ENCODE results near the gene PDZK1IP1. TPM values are rescaled to one million over a fixed set of nuclear protein-coding genes. Genes with fewer than 3 reads are reported as not detected.

Gene PDZK1IP1
- not detected in 2 replicates for total RNA-seq

GRCh38 chr1:47189844-47190508, at the start of gene PDZK1IP1:
Gene PDZK1IP1 (minus strand): TSS chr1:47190036. CDS start chr1:47189932, 104 bp downstream.
- Mint-ChIP-seq H3K27ac (no peak within 1 kb of the TSS), H3K9me3 (no peaks in the 10 kb centered on the region), H3K36me3 (ENCODE audit: low read depth) (no peaks in the 10 kb centered on the region), H3K4me1 (no peaks in the 10 kb centered on the region), H3K4me3 (no peak within 1 kb of the TSS), H3K27me3 (peaks cover 16% of the 10 kb centered on the region)
- POLR2A ChIA-PET = no interaction called here
- DNase-seq (no peak), ATAC-seq (ENCODE audit: low read depth) (no peak)
- intact Hi-C loops (cut with micrococcal nuclease) = loop anchor here (5.0 to 10.0 kb wide), 3 partner anchors 145 to 1047 kb away; partner anchors contain the start of genes CMPK1 and FOXD2
- no peak for TF ChIP-seq CTCF (IDR thresholded peaks at IDR 0.05)
- CTCF ChIA-PET = interaction anchor here (0.9 to 1.6 kb wide), 2 partner anchors 11 to 246 kb away, joined by 3 read pairs; no protein-coding TSS in a partner anchor

- Mint-ChIP-seq H3K9me3 (no peaks in the 10 kb centered on the region), H3K27me3 (peaks cover 45% of the 10 kb centered on the region), H3K4me1 (no peaks in the 10 kb centered on the region), H3K27ac (no peak overlapping the region), H3K36me3 (ENCODE audit: low read depth) (no peaks in the 10 kb centered on the region), H3K4me3 (no peak overlapping the region)
- ATAC-seq (ENCODE audit: low read depth) = no peak
- intact Hi-C loops (cut with micrococcal nuclease) = no loop called here
- no peak for DNase-seq
- POLR2A ChIA-PET = no interaction called here
- TF ChIP-seq CTCF (IDR thresholded peaks at IDR 0.05) = no peak
- CTCF ChIA-PET = no interaction called here
Measured at GRCh38 chr1:47238935-47239592, 49.2 kb upstream of the PDZK1IP1 start.

GRCh38 chr1:47235806-47236205, 46.0 kb upstream of the PDZK1IP1 start:
- ChIA-PET CTCF (no interaction called here), POLR2A (no interaction called here)
- H3K27me3 Mint-ChIP-seq = peaks cover 57% of the 10 kb centered on the region
- no peak for TF ChIP-seq CTCF (IDR thresholded peaks at IDR 0.05)
- intact Hi-C loops (cut with micrococcal nuclease) = no loop called here
- H3K4me1 Mint-ChIP-seq = peaks cover 16% of the 10 kb centered on the region
- H3K36me3 Mint-ChIP-seq (ENCODE audit: low read depth) = peaks cover 2% of the 10 kb centered on the region
- no peak for DNase-seq
- H3K4me3 Mint-ChIP-seq = no peak overlapping the region
- ATAC-seq (ENCODE audit: low read depth) = no peak
- no peak overlapping the region for H3K27ac Mint-ChIP-seq
- no peaks in the 10 kb centered on the region for H3K9me3 Mint-ChIP-seq

- no peak for ATAC-seq (ENCODE audit: low read depth)
- Mint-ChIP-seq H3K9me3 (no peaks in the 10 kb centered on the region), H3K4me3 (no peak overlapping the region), H3K27me3 (peaks cover 59% of the 10 kb centered on the region), H3K27ac (no peak overlapping the region), H3K36me3 (ENCODE audit: low read depth) (peaks cover 2% of the 10 kb centered on the region), H3K4me1 (peaks cover 21% of the 10 kb centered on the region)
- ChIA-PET POLR2A (no interaction called here), CTCF (no interaction called here)
- no peak for DNase-seq
- intact Hi-C loops (cut with micrococcal nuclease) = no loop called here
- no peak for TF ChIP-seq CTCF (IDR thresholded peaks at IDR 0.05)
Measured at GRCh38 chr1:47235241-47235681, 45.4 kb upstream of the PDZK1IP1 start.

- intact Hi-C loops (cut with micrococcal nuclease) = loop anchor here (2.0 kb wide), 2 partner anchors 204 to 212 kb away; no protein-coding TSS in a partner anchor
- no peak overlapping the region for H3K27ac Mint-ChIP-seq
- DNase-seq = no peak
- no peaks in the 10 kb centered on the region for H3K9me3 Mint-ChIP-seq
- H3K4me1 Mint-ChIP-seq = peaks cover 33% of the 10 kb centered on the region
- H3K4me3 Mint-ChIP-seq = no peak overlapping the region
- H3K36me3 Mint-ChIP-seq (ENCODE audit: low read depth) = peaks cover 2% of the 10 kb centered on the region
- TF ChIP-seq CTCF (IDR thresholded peaks at IDR 0.05) = no peak
- ATAC-seq (ENCODE audit: low read depth) = no peak
- ChIA-PET CTCF (interaction anchor here (1.2 kb wide), 1 partner anchor 41 kb away, joined by 4 read pairs; no protein-coding TSS in a partner anchor), POLR2A (no interaction called here)
- H3K27me3 Mint-ChIP-seq = peaks cover 68% of the 10 kb centered on the region
Measured at GRCh38 chr1:47233186-47233585, 43.4 kb upstream of the PDZK1IP1 start.
